Activated CD8-positive, alpha-beta T cell treated with anti-CD3 and anti-CD28 coated beads for 36 hours (primary cell): ENCODE data around the gene RPS5. TPM values are rescaled to one million over a fixed set of nuclear protein-coding genes. Genes with fewer than 3 reads are reported as not detected.

Experiments used
- ATAC-seq: fragments of 200-7000 bp; cut with Tn5 transposase; one replicate; pipeline ENCODE4 v1.10.0; 2021; ENCODE audit warnings: mild to moderate bottlenecking, moderate library complexity
- CTCF ChIA-PET: fragments of 350-600 bp; sonication (Branson Sonifier 250); formaldehyde crosslinking; loops from one replicate; lab custom pipeline; 2021; ENCODE audit warnings: antibody characterized with exemption; lab: Charles Lee
- POLR2A ChIA-PET: fragments of 350-600 bp; sonication (Branson Sonifier 250); formaldehyde crosslinking; loops from one replicate; lab custom pipeline; 2021; ENCODE audit warnings: antibody characterized with exemption; lab: Charles Lee
- DNase-seq: peaks from one replicate; pipeline ENCODE4 v3.0.0-alpha.2; 2020
- H3K27ac Mint-ChIP-seq: one replicate; pipeline ENCODE4 v1.8.0; 2021; ENCODE audit warnings: mild to moderate bottlenecking, mixed read lengths
- H3K27me3 Mint-ChIP-seq: one replicate; pipeline ENCODE4 v1.8.0; 2021; ENCODE audit warnings: mixed read lengths
- H3K36me3 Mint-ChIP-seq: one replicate; pipeline ENCODE4 v1.8.0; 2021; ENCODE audit warnings: low read depth, mixed read lengths
- H3K4me1 Mint-ChIP-seq: one replicate; pipeline ENCODE4 v1.8.0; 2021; ENCODE audit warnings: low read depth, mixed read lengths
- H3K4me3 Mint-ChIP-seq: one replicate; pipeline ENCODE4 v1.8.0; 2021; ENCODE audit warnings: mild to moderate bottlenecking, moderate library complexity, mixed read lengths
- H3K9me3 Mint-ChIP-seq: one replicate; pipeline ENCODE4 v1.8.0; 2021; ENCODE audit warnings: mixed read lengths
- intact Hi-C: fragments of 100-400 bp; cut with micrococcal nuclease; formaldehyde crosslinking; loops from one replicate; pipeline ENCODE4 v1.10.0; 2022
- total RNA-seq, 2 experiments: library from RNA; stranded (reverse); gene quantifications; one replicate each; pipeline ENCODE4 v1.2.3, GENCODE V29; 2021
- TF ChIP-seq, protein P1 (sequence below): fragments of 200-600 bp; IDR thresholded peaks from one replicate; pipeline ENCODE4 v1.8.0; 2022; ENCODE audit warnings: antibody characterized with exemption, mild to moderate bottlenecking

The RPS5 gene
- total RNA-seq, 2 experiments from 2014 or later = 1,906 to 1,936 TPM

DNA sequence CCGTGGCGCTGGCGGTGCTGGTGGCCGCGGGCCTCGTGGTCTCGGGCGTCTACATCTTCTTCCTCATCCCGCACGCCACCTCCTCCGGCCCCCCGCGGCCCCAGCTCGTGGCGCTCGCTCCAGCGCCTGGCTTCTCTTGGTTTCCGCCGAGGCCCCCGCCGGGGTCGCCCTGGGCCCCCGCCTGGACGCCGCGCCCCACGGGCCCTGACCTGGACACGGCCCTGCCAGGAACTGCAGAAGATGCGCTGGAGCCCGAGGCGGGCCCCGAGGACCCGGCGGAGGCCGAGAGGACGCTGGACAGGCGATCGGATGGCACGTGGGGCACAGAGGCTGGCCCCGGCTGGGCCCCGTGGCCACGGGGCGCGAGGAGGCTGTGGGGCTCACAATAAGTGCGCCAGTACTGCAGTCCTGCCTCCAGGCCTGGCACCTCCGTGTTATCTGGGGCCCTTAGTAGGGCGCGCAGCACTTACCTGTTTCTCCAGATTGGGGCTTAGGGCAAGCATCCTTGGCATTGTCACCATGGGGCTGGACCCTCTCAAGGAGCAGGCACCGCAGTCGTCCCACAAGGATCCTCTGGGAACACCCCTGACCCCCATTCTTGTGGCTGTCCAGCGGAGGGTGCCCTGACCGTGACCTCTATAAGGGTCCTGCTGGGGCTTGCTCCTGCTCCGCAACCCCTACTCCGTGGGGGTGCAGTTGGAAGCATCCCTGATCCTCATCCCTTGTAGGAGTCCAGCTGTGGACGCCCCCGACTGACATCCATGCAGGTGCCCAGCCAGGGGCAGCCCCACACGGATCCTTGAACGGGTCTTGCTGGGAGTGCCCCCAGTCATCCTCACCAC lies 9.8 kb downstream of the RPS5 start:
- CTCF ChIA-PET = no interaction called here
- no peak overlapping the region for H3K4me3 Mint-ChIP-seq

DNA sequence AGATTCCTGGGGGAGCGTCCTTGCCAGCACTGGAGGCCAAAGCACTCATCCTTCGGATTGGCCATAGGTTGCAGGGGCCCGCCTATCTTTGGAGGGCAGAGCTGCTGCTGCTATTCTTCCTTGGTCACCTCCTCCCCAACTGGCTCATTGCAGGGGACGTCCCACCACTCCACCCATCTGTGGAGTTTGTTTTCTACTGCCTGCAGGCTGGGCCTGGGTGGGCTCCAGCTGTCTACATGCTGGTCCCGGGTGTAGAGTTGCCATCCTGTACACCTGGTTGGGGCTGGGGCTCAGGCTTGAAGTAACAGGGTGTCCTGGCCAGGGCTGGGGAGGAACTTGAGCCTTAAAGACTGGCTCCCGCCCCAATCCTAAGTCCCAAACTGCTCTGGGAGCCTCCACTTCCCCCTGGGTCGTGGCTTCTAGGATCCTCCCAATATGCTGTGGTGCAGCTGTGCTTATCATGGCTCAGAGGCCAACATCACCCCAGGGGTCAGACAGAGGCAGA lies 10.5 kb downstream of the RPS5 start:
- peaks cover 26% of the 10 kb centered on the region for H3K36me3 Mint-ChIP-seq
- no peaks in the 10 kb centered on the region for H3K9me3 Mint-ChIP-seq
- intact Hi-C loops = no loop called here
- DNase-seq (no peak), ATAC-seq (no peak)
- H3K4me1 Mint-ChIP-seq = peaks cover 16% of the 10 kb centered on the region
- POLR2A ChIA-PET = interaction anchor here (0.9 to 7.2 kb wide), 4 partner anchors 10 to 33 kb away, joined by 3 to 45 read pairs (median 4); partner anchors contain the start of genes RPS5 and ZNF837
- H3K27me3 Mint-ChIP-seq = no peaks in the 10 kb centered on the region
- no peak overlapping the region for H3K4me3 Mint-ChIP-seq
- TF ChIP-seq, protein P1, sequence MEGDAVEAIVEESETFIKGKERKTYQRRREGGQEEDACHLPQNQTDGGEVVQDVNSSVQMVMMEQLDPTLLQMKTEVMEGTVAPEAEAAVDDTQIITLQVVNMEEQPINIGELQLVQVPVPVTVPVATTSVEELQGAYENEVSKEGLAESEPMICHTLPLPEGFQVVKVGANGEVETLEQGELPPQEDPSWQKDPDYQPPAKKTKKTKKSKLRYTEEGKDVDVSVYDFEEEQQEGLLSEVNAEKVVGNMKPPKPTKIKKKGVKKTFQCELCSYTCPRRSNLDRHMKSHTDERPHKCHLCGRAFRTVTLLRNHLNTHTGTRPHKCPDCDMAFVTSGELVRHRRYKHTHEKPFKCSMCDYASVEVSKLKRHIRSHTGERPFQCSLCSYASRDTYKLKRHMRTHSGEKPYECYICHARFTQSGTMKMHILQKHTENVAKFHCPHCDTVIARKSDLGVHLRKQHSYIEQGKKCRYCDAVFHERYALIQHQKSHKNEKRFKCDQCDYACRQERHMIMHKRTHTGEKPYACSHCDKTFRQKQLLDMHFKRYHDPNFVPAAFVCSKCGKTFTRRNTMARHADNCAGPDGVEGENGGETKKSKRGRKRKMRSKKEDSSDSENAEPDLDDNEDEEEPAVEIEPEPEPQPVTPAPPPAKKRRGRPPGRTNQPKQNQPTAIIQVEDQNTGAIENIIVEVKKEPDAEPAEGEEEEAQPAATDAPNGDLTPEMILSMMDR = no peak
- H3K27ac Mint-ChIP-seq = no peak overlapping the region
- CTCF ChIA-PET = no interaction called here

More for the DNA sequence above, 9.8 kb downstream of the RPS5 start:
- no peaks in the 10 kb centered on the region for H3K27me3 Mint-ChIP-seq
- intact Hi-C loops = no loop called here
- H3K27ac Mint-ChIP-seq = no peak overlapping the region
- no peaks in the 10 kb centered on the region for H3K9me3 Mint-ChIP-seq
- POLR2A ChIA-PET = interaction anchor here (0.6 to 7.2 kb wide), 7 partner anchors 9 to 47 kb away, joined by 3 to 45 read pairs (median 4); partner anchors contain the start of genes RPS5, ZNF497 and ZNF837
- TF ChIP-seq, protein P1 = no peak
- H3K4me1 Mint-ChIP-seq = peaks cover 18% of the 10 kb centered on the region
- DNase-seq = no peak
- ATAC-seq = no peak
- peaks cover 31% of the 10 kb centered on the region for H3K36me3 Mint-ChIP-seq

DNA sequence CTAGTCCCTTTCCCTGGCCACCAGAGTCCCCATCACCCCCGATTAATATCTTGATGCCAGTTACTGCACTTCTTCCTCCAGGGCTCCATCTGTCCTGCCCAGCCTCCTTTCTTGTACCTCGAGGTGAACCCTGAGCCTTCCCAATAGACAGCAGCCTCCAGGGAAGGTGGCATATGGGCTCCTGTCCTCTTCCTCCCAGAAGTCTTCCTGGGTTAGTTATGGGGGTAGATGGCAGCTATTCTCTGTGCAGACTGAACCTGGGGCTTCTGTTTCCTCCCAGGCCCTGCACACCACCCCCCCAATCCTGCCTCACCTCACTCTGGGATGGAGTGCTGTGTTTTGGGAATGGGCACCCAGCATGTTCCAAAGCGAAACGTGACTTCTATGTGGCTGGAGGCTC lies 11.0 kb downstream of the RPS5 start:
- CTCF ChIA-PET = no interaction called here
- ATAC-seq (no peak), DNase-seq (no peak)
- TF ChIP-seq, protein P1 = no peak
- Mint-ChIP-seq H3K27ac (no peak overlapping the region), H3K4me3 (no peak overlapping the region), H3K9me3 (no peaks in the 10 kb centered on the region), H3K36me3 (peaks cover 21% of the 10 kb centered on the region), H3K4me1 (peaks cover 14% of the 10 kb centered on the region), H3K27me3 (no peaks in the 10 kb centered on the region)
- intact Hi-C loops = no loop called here
- POLR2A ChIA-PET = interaction anchor here (0.8 to 7.2 kb wide), 5 partner anchors 11 to 69 kb away, joined by 3 to 45 read pairs (median 3); partner anchors contain the start of genes RPS5 and ZNF837

DNA sequence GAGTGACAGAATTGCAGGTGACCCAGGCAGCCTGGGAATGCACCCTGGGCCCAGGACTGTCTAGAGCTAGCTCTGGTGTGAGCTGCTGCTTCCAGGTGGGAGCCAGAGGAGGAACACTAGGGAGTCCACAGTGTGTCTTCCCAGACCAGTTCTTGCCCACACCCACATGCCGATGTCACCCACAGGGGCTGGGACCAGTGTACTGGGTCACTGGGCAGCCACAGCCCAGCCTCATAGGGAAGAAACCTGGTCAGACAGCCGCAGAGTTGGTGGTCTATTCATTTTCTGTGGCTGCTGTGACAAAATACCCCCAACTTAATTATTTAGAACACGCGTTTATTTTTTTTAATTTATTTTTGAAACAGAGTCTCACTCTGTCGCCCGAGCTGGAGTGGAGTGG lies 11.5 kb downstream of the RPS5 start:
- Mint-ChIP-seq H3K4me3 (no peak overlapping the region), H3K36me3 (peaks cover 18% of the 10 kb centered on the region), H3K9me3 (no peaks in the 10 kb centered on the region), H3K4me1 (peaks cover 16% of the 10 kb centered on the region), H3K27me3 (no peaks in the 10 kb centered on the region), H3K27ac (no peak overlapping the region)
- no peak for ATAC-seq
- intact Hi-C loops = no loop called here
- DNase-seq = no peak
- POLR2A ChIA-PET = interaction anchor here (0.8 to 7.2 kb wide), 2 partner anchors 11 to 69 kb away, joined by 3 to 45 read pairs; partner anchors contain the start of gene RPS5
- TF ChIP-seq, protein P1 = no peak
- CTCF ChIA-PET = no interaction called here

DNA sequence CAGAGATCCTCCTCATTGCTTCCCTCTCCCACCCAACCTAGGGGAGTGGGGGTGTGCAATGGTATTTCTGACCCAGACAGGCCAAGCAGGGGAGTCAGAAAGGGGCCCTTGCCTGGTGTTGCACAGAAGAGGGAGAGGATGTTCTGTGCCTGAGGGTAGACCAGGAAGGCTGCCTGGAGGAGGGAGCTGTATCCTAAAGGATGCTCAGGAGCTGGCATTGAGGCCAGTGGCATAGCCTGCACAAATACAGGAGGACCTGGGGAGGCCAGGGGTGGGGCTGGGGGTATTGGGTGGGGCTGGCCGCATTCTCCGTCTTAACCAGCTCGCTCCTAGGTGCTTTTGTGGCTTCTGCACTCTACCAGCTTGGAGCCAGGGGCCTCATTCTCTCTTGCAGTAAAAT lies 12.8 kb downstream of the RPS5 start:
- ATAC-seq (no peak), DNase-seq (no peak)
- ChIA-PET CTCF (no interaction called here), POLR2A (interaction anchor here (7.2 kb wide), 1 partner anchor 12 kb away, joined by 45 read pairs; the partner anchor contains the start of gene RPS5)
- Mint-ChIP-seq H3K4me3 (no peak overlapping the region), H3K36me3 (peaks cover 6% of the 10 kb centered on the region), H3K4me1 (peaks cover 18% of the 10 kb centered on the region), H3K27ac (no peak overlapping the region), H3K9me3 (no peaks in the 10 kb centered on the region), H3K27me3 (no peaks in the 10 kb centered on the region)
- intact Hi-C loops = no loop called here
- TF ChIP-seq, protein P1 = no peak
